IMR-90 (cell line): ENCODE results near the gene TNK2. TPM values are rescaled to one million over a fixed set of nuclear protein-coding genes. Genes with fewer than 3 reads are reported as not detected.

Experiments
- ATAC-seq: fragments of 200-7000 bp; cut with Tn5 transposase; 2 replicates; pipeline ENCODE4 v1.9.1; 2020; ENCODE audit warnings: low read depth, mild to moderate bottlenecking, moderate library complexity
- BruUV-seq: library from RNA; stranded (reverse); fragments of 400-500 nt; replicated peaks from 2 replicates; lab custom pipeline; 2021; lab: Mats Ljungman, UMichigan
- CTCF ChIA-PET: fragments of 300-600 bp; formaldehyde crosslinking; extraction: SDS; loops from one replicate; lab custom pipeline; 2021; ENCODE audit warnings: antibody characterized with exemption; lab: Yijun Ruan, JAX
- POLR2A ChIA-PET: fragments of 300-600 bp; sonication (Branson Sonifier 250); formaldehyde crosslinking; loops from one replicate; lab custom pipeline; 2022; ENCODE audit warnings: antibody characterized with exemption; ENCODE audit not compliant: unreplicated experiment; lab: Charles Lee
- DNase-seq: peaks from one replicate; pipeline ENCODE4 v3.0.0; 2013
- H2AFZ ChIP-seq: replicated peaks from 2 replicates; pipeline ENCODE3; 2013; ENCODE audit warnings: low read length, mild to moderate bottlenecking; ENCODE audit not compliant: poor library complexity
- H2AK5ac ChIP-seq: 2 replicates; pipeline ENCODE4 v1.6.1; 2013; ENCODE audit warnings: low read depth, low read length, inconsistent platforms
- H2AK9ac ChIP-seq: replicated peaks from 2 replicates; pipeline ENCODE3; 2013; ENCODE audit warnings: mild to moderate bottlenecking, low read depth, low read length, moderate library complexity; ENCODE audit not compliant: poor library complexity
- H2BK120ac ChIP-seq: 2 replicates; pipeline ENCODE4 v1.6.1; 2013; ENCODE audit warnings: low read depth, low read length, inconsistent platforms
- H2BK15ac ChIP-seq: 3 replicates; pipeline ENCODE4 v1.6.1; 2013; ENCODE audit warnings: low read depth, low read length, inconsistent platforms
- H2BK20ac ChIP-seq: 2 replicates; pipeline ENCODE4 v1.6.1; 2013; ENCODE audit warnings: low read depth, mild to moderate bottlenecking, inconsistent platforms, low read length, moderate library complexity
- H2BK5ac ChIP-seq: 2 replicates; pipeline ENCODE4 v1.6.1; 2013; ENCODE audit warnings: mild to moderate bottlenecking, low read depth, low read length, inconsistent platforms; ENCODE audit not compliant: poor library complexity, severe bottlenecking
- H3K14ac ChIP-seq: replicated peaks from 2 replicates; pipeline ENCODE4 v1.6.1; 2013; ENCODE audit warnings: low read depth, low read length, inconsistent platforms
- H3K18ac ChIP-seq: 2 replicates; pipeline ENCODE4 v1.6.1; 2013; ENCODE audit warnings: low read depth, low read length, control low read depth
- H3K23ac ChIP-seq: 2 replicates; pipeline ENCODE4 v1.6.1; 2013; ENCODE audit warnings: low read depth, low read length, inconsistent platforms
- H3K27ac ChIP-seq: 2 replicates; pipeline ENCODE4 v1.5.1; 2013; ENCODE audit warnings: mild to moderate bottlenecking, control low read depth, low read length; ENCODE audit not compliant: insufficient read depth
- H3K27me3 ChIP-seq: 2 replicates; pipeline ENCODE4 v1.6.1; 2013; ENCODE audit warnings: low read length; ENCODE audit not compliant: control insufficient read depth, insufficient read depth
- H3K36me3 ChIP-seq: 2 replicates; pipeline ENCODE4 v1.6.1; 2013; ENCODE audit warnings: low read length, mixed read lengths; ENCODE audit not compliant: control insufficient read depth, insufficient read depth
- H3K4ac ChIP-seq: 2 replicates; pipeline ENCODE4 v1.6.1; 2013; ENCODE audit warnings: low read depth, low read length, inconsistent platforms
- H3K4me1 ChIP-seq: 2 replicates; pipeline ENCODE4 v1.6.1; 2013; ENCODE audit warnings: low read length, mixed read lengths; ENCODE audit not compliant: control insufficient read depth, insufficient read depth
- H3K4me2 ChIP-seq: 2 replicates; pipeline ENCODE4 v1.6.1; 2013; ENCODE audit warnings: low read depth, mild to moderate bottlenecking, control low read depth, low read length, moderate library complexity
- H3K4me3 ChIP-seq: 2 replicates; pipeline ENCODE4 v1.5.1; 2013; ENCODE audit warnings: low read depth, mild to moderate bottlenecking, control low read depth, low read length, moderate library complexity; ENCODE audit not compliant: insufficient read depth
- H3K56ac ChIP-seq: 2 replicates; pipeline ENCODE4 v1.6.1; 2013; ENCODE audit warnings: low read length, inconsistent platforms; ENCODE audit not compliant: insufficient read depth; ENCODE audit errors: extremely low read depth
- H3K79me1 ChIP-seq, 2 experiments: 2 replicates each; pipeline ENCODE4 v1.6.1; 2013; ENCODE audit warnings: low read length in 2 of 2, inconsistent platforms in 1 of 2, low read depth in 1 of 2
- H3K9ac ChIP-seq: 2 replicates; pipeline ENCODE4 v1.6.1; 2013; ENCODE audit warnings: low read depth, low read length, control low read depth
- H3K9me1 ChIP-seq: 2 replicates; pipeline ENCODE4 v1.6.1; 2013; ENCODE audit warnings: low read length, inconsistent platforms; ENCODE audit not compliant: insufficient read depth
- H3K9me3 ChIP-seq: 2 replicates; pipeline ENCODE4 v1.6.1; 2013; ENCODE audit warnings: low read length; ENCODE audit not compliant: control insufficient read depth, insufficient read depth
- H4K20me1 ChIP-seq: 2 replicates; pipeline ENCODE4 v1.6.1; 2013; ENCODE audit warnings: low read length, inconsistent platforms; ENCODE audit not compliant: insufficient read depth
- H4K5ac ChIP-seq: 2 replicates; pipeline ENCODE4 v1.6.1; 2013; ENCODE audit warnings: mild to moderate bottlenecking, low read depth, low read length, control low read depth
- H4K8ac ChIP-seq, 2 experiments: 2 replicates each; pipeline ENCODE4 v1.6.1; 2013; ENCODE audit warnings: low read depth in 2 of 2, low read length in 2 of 2, control low read depth in 1 of 2, inconsistent platforms in 1 of 2
- H4K91ac ChIP-seq: 2 replicates; pipeline ENCODE4 v1.6.1; 2013; ENCODE audit warnings: low read depth, low read length, inconsistent platforms; ENCODE audit not compliant: insufficient read depth
- BHLHE40 ChIP-seq: fragments of 150-350 bp; IDR thresholded peaks from 2 replicates; pipeline ENCODE4 v1.6.1; 2016; ENCODE audit warnings: mild to moderate bottlenecking, low read depth, low read length
- CEBPB ChIP-seq: IDR thresholded peaks from 2 replicates; pipeline ENCODE4 v1.6.1; 2012; ENCODE audit warnings: low read depth, low read length, improper control_type of control experiment
- CHD1 ChIP-seq: IDR thresholded peaks from 2 replicates; pipeline ENCODE4 v1.6.1; 2012; ENCODE audit warnings: low read depth, low read length, improper control_type of control experiment
- CTCF ChIP-seq: conservative IDR thresholded peaks from 2 replicates; pipeline ENCODE4 v1.5.1; 2012; ENCODE audit warnings: mild to moderate bottlenecking, low read depth, low read length, improper control_type of control experiment
- ELK1 ChIP-seq: fragments of 150-350 bp; IDR thresholded peaks from 2 replicates; pipeline ENCODE4 v1.6.1; 2016; ENCODE audit warnings: low read depth, mild to moderate bottlenecking, low read length, moderate library complexity, borderline replicate concordance
- FOS ChIP-seq: fragments of 150-350 bp; IDR thresholded peaks from 2 replicates; pipeline ENCODE4 v1.6.1; 2016; ENCODE audit warnings: low read depth, low read length
- MAFK ChIP-seq: IDR thresholded peaks from 2 replicates; pipeline ENCODE4 v1.6.1; 2012; ENCODE audit warnings: low read depth, low read length, improper control_type of control experiment
- MAZ ChIP-seq: IDR thresholded peaks from 2 replicates; pipeline ENCODE4 v1.6.1; 2012; ENCODE audit warnings: low read depth, mild to moderate bottlenecking, low read length, improper control_type of control experiment, moderate library complexity, borderline replicate concordance
- MXI1 ChIP-seq: IDR thresholded peaks from 2 replicates; pipeline ENCODE4 v1.6.1; 2012; ENCODE audit warnings: low read depth, mild to moderate bottlenecking, low read length, moderate library complexity, borderline replicate concordance
- NFE2L2 ChIP-seq: fragments of 150-350 bp; IDR thresholded peaks from 2 replicates; pipeline ENCODE4 v1.6.1; 2016; ENCODE audit warnings: low read depth, mild to moderate bottlenecking, low read length
- POLR2A ChIP-seq: IDR thresholded peaks from 2 replicates; pipeline ENCODE4 v1.6.1; 2012; ENCODE audit warnings: mild to moderate bottlenecking, low read depth, low read length
- RAD21 ChIP-seq: IDR thresholded peaks from 2 replicates; pipeline ENCODE4 v1.6.1; 2012; ENCODE audit warnings: low read length, improper control_type of control experiment
- RCOR1 ChIP-seq: IDR thresholded peaks from 2 replicates; pipeline ENCODE4 v1.6.1; 2012; ENCODE audit warnings: mild to moderate bottlenecking, low read length, improper control_type of control experiment; ENCODE audit not compliant: insufficient replicate concordance
- RFX5 ChIP-seq: IDR thresholded peaks from 2 replicates; pipeline ENCODE4 v1.8.0; 2012; ENCODE audit warnings: low read depth, mild to moderate bottlenecking, low read length, moderate library complexity
- SMC3 ChIP-seq: fragments of 150-350 bp; IDR thresholded peaks from 2 replicates; pipeline ENCODE4 v1.6.1; 2016; ENCODE audit warnings: low read depth, mild to moderate bottlenecking, antibody characterized with exemption, low read length, moderate library complexity
- USF2 ChIP-seq: fragments of 150-350 bp; IDR thresholded peaks from 2 replicates; pipeline ENCODE4 v1.6.1; 2017; ENCODE audit warnings: mild to moderate bottlenecking, antibody characterized with exemption, low read length, low read depth
- WGBS, 2 experiments: methylation state at CpG; one replicate each; pipeline versions ENCODE4 v1.1.5 to v1.1.7; 2013; ENCODE audit warnings: missing lambda C conversion rate in 2 of 2; ENCODE audit not compliant: insufficient read length in 1 of 2; ENCODE audit errors: extremely low coverage in 2 of 2; 5-methylcytosine and 5-hydroxymethylcytosine counted together
- dilution Hi-C: fragments of 300-500 bp; cut with HindIII; formaldehyde crosslinking; loops from one replicate; pipeline ENCODE4 v1.14.3; 2018; ENCODE audit warnings: low sequenced_read_pairs; ENCODE audit not compliant: unreplicated experiment
- in situ Hi-C: fragments of 300-500 bp; cut with MboI; formaldehyde crosslinking; loops from 3 replicates; pipeline ENCODE4 v1.14.3; 2019; ENCODE audit warnings: low sequenced_read_pairs, inconsistent platforms, mixed read lengths
- intact Hi-C: fragments of 100-400 bp; cut with micrococcal nuclease; formaldehyde crosslinking; loops from 2 replicates; pipeline ENCODE4 v1.10.0; 2022
- polyA plus RNA-seq, 3 experiments: library from polyadenylated mRNA; depleted of rRNA; stranded (reverse); fragments of >200 nt; gene quantifications; 2 replicates each; pipeline ENCODE4 v1.2.3, GENCODE V29; 2012; ENCODE audit warnings: low replicate concordance in 1 of 3
- total RNA-seq: library from RNA; depleted of rRNA; stranded (reverse); fragments of >200 nt; gene quantifications from 2 replicates; pipeline ENCODE4 v1.2.3, GENCODE V29; 2012

Gene TNK2
- total and polyA plus RNA-seq, 2 of the 4 experiments (the other 2 are of a cell fraction): 2.2 to 13.8 TPM

- no peak overlapping the region for H2BK20ac ChIP-seq
- WGBS, 2 experiments: 91% methylated on average over 10 of the region's 21 CpGs; no CpG with 5 or more reads in 1 of the 2 experiments
- dilution Hi-C loops (no loop called here), intact Hi-C loops (no loop called here), in situ Hi-C loops (no loop called here)
- H2BK5ac ChIP-seq: no peak overlapping the region
- H3K36me3 ChIP-seq: no peaks in the 10 kb centered on the region
- no peak for DNase-seq
- CTCF ChIA-PET: no interaction called here
- no peaks in the 10 kb centered on the region for H3K9me1 ChIP-seq
- no peak overlapping the region for H3K14ac ChIP-seq
- no peak overlapping the region for H3K4ac ChIP-seq
- H3K27me3 ChIP-seq: peaks cover 32% of the 10 kb centered on the region
- H4K8ac ChIP-seq: no peak overlapping the region
- no TSS peak for BruUV-seq
- no peaks in the 10 kb centered on the region for H3K9me3 ChIP-seq
- no peak overlapping the region for H4K91ac ChIP-seq
- no peak for TF ChIP-seq SMC3
- TF ChIP-seq RAD21: no peak
- TF ChIP-seq CTCF: no peak
- no peak for TF ChIP-seq USF2
- TF ChIP-seq CEBPB: no peak
- TF ChIP-seq NFE2L2: no peak
- no peak for TF ChIP-seq POLR2A
- TF ChIP-seq MAZ: no peak
- TF ChIP-seq RFX5: no peak
- no peak for TF ChIP-seq MAFK
- TF ChIP-seq FOS: no peak
- no peak for TF ChIP-seq MXI1
- TF ChIP-seq RCOR1: no peak
- TF ChIP-seq ELK1: no peak
- TF ChIP-seq CHD1: no peak
- no peak for TF ChIP-seq BHLHE40
- no peak overlapping the region for H3K9ac ChIP-seq
- no peak overlapping the region for H2BK120ac ChIP-seq
- H3K27ac ChIP-seq: no peak overlapping the region
- H3K4me1 ChIP-seq: no peaks in the 10 kb centered on the region
- no peak overlapping the region for H3K23ac ChIP-seq
- no peak overlapping the region for H3K4me2 ChIP-seq
- H3K79me1 ChIP-seq: no peaks in the 10 kb centered on the region
- no peak overlapping the region for H2BK15ac ChIP-seq
- no peak overlapping the region for H3K18ac ChIP-seq
- no peak overlapping the region for H3K56ac ChIP-seq
- H4K20me1 ChIP-seq: no peaks in the 10 kb centered on the region
- H2AK9ac ChIP-seq: no peak overlapping the region
- no peak overlapping the region for H2AFZ ChIP-seq
- POLR2A ChIA-PET: no interaction called here
- no peak for ATAC-seq
- no peak overlapping the region for H4K5ac ChIP-seq
- no peak overlapping the region for H3K4me3 ChIP-seq
- H2AK5ac ChIP-seq: no peak overlapping the region
Observed at GRCh38 chr3:195818301-195818700, 90.0 kb downstream of the TNK2 start.
